ENCODE measurements around the gene MRTFA.

DNA sequence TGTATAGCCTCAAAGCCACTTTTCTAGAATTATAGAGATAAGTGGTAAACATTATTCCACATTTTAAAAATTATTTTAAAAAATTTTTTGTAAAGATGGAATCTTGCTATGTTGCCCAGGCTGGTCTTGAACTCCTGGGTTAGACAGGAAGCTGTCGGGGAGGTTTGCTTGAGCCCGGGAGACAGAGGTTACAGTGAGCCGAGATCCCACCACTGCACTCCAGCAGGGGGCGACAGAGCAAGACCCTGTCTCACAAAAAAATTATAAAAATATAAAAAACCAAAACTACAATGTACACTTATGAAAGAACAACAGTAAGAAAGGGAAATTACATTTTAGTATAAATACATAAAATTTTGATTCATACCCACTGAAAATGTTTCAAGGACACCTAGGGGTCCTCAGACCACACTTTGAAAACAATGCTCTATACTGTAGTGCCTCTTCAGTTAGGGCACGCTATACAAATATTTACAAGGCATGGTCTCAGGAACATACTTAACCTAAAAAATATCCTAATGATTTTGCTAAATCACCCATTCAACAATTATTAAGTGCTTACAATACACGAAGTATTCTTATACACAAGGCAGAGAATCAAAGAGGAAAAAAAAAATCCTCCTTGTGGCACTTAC lies 111.2 kb downstream of the MRTFA start:
- TF ChIP-seq CTCF (conservative IDR thresholded peaks at IDR 0.05) (peak; percentile 76), ZFX (IDR thresholded peaks at IDR 0.05) (no peak)
